WI38 (cell line): ENCODE results near the gene GLUL.
"Not testable (repeated sequence)": the region's sequence is repeated elsewhere in the genome, so short reads cannot be mapped to it uniquely, and the experiment has no call there.

Experiments
- H3K4me3 ChIP-seq: 2 replicates; pipeline ENCODE4 v1.5.1; 2011; ENCODE audit warnings: low read depth, mild to moderate bottlenecking, control low read depth, low read length
- TF ChIP-seq, protein P1 (sequence below): IDR thresholded peaks from 2 replicates; pipeline ENCODE4 v1.5.1; 2012; ENCODE audit warnings: low read depth, mild to moderate bottlenecking, control low read depth, low read length

Gene GLUL

DNA sequence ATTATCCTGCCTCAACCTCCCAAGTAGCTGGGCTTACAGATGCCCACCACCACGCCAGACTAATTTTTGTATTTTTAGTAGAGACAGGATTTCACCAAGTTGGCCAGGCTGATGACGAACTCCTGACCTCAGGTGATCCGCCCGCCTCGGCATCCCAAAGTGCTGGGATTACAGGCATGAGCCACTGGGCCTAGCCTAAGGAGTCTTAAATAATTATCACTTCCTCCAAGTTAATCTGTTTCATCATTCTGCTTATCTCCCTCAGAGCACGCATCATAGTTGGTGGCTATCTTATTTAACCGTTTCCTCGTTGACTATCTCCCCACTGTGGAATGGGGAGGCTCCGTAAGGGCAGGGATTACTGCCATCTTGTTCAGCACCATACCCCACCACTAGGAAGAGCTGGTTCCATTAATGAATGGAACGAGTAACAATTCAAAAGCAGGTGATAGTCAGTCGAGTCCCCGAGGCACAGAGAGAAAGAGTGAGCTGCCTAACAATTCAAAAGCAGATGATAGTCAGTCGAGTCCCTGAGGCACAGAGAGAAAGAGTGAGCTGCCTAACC lies 52.7 kb downstream of the GLUL start:
- TF ChIP-seq, protein P1, sequence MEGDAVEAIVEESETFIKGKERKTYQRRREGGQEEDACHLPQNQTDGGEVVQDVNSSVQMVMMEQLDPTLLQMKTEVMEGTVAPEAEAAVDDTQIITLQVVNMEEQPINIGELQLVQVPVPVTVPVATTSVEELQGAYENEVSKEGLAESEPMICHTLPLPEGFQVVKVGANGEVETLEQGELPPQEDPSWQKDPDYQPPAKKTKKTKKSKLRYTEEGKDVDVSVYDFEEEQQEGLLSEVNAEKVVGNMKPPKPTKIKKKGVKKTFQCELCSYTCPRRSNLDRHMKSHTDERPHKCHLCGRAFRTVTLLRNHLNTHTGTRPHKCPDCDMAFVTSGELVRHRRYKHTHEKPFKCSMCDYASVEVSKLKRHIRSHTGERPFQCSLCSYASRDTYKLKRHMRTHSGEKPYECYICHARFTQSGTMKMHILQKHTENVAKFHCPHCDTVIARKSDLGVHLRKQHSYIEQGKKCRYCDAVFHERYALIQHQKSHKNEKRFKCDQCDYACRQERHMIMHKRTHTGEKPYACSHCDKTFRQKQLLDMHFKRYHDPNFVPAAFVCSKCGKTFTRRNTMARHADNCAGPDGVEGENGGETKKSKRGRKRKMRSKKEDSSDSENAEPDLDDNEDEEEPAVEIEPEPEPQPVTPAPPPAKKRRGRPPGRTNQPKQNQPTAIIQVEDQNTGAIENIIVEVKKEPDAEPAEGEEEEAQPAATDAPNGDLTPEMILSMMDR: no peak
- H3K4me3 ChIP-seq: no peak overlapping the region

DNA sequence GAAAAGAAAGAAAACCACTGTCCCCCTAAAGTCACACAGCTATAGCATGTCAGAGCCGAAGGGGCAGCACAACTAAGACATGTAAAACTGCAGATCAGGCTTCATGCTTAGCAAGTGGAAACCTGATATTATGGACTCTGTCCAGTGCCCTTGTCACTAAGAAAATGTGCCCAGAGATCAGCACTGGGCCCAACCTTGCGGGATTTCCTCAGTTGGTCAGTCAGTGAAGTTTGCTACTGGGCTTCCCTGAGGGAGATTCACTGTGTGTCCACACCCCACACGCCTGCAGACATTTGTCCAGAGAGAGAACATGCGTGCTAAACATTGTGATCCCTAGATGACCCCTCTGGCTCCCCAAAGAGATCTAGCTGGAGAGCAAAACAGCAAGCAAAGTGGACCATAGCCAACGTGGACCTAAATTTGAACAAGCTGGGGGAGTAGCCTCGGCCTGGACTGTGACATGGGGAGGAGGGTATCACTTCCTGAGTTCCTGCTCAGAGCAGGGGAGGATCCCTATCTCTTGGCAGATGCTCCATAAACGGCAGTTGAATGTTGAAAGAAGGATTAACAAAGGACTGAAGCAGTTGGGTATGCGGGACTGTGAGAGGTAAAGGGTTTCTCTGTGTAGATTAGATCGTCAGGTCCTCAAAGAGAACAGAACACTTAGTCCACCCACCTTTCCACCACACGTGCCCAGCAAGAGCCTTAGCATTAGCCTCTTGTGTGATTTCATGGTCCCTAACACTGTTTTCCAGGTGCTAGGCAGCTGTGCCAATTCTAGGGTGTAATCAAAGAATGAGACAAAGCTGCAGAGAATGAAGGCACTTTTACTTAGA lies 53.6 kb downstream of the GLUL start:
- TF ChIP-seq, protein P1: no peak
- H3K4me3 ChIP-seq: no peak overlapping the region

DNA sequence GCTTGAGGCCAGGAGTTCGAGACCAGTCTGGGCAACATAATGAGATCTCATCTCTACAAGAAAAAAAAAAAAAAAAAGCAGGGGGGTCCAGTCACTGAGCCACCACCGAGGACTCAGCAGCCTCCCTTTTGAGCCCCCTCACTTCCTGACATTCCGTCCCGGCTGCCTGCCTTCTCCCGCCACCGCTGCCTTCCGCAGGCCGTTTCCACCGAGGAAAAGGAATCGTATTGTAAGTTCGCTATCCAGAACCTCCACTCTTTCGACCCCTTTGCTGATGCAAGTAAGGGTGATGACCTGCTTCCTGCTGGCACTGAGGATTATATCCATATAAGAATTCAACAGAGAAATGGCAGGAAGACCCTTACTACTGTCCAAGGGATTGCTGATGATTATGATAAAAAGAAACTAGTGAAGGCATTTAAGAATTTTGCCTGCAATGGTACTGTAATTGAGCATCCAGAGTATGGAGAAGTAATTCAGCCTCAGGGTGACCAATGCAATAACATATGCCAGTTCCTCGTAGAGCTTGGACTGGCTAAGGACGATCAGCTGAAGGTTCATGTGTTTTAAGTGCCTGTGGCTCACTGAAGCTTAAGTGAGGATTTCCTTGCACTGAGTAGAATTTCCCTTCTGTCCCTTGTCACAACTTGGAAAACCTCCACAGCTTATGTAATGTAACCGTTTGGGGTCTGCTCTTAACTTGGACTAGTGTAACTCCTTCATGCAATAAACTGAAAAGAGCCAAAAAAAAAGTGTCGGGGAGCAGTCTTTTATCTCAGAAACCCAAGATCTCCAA lies 55.6 kb downstream of the GLUL start:
- TF ChIP-seq, protein P1: no peak
- no peak overlapping the region for H3K4me3 ChIP-seq

DNA sequence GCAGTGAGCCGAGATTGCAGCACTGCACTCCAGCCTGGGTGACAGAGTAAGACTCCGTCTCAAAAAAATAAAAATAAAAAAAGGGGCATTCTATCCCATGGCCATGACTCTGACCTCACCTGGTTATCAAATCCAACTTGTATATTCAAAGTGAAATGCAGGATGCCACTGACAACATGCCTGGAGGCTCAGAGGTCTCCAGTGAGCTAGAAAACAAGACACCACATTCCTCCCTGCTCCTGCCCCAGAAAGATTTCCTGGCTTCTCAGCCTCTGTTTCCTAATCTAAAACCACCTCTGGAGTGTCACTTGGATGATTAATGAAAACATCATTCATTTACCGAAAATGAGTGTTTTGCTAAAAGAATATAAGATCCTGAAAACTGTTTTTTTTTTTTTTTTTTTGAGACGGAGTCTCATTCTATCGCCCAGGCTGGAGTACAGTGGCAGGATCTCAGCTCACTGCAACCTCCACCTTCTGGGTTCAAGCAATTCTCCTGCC lies 58.5 kb downstream of the GLUL start:
- H3K4me3 ChIP-seq: not testable (repeated sequence)

DNA sequence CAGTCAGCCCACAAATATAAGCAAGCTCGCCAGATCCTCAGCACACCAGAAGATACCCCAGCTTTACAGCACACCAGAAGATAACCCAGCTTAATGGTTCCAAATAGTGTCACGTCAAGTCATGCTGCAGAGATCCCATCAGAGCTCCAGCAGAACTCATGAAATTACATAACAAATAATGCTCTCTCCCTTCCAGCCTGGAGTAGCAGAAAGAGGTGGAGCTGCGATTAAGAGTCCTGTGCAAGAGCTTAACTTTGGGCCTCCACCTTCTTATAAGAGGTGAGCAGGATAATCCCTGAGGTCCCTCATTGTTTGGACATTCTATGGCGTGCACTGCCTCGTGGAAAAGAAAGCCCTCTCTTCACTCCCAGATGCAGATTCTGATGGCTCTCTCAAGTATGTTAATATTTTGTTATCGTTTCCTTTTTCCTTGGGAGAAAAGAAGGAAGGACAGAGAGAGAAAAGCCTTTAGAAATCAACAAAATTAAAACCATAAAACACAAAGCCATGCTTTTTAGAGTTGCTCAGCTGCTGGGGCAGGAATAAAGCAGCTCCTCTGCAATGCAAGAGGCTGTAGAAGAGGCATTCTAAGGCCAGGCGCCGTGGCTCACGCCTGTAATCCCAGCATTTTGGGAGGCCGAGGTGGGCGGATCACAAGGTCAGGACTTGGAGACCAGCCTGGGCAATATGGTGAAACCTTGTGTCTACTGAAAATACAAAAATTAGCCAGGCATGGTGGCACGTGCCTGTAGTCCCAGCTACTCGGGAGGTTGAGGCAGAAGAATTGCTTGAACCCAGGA lies 59.1 kb downstream of the GLUL start:
- no peak overlapping the region for H3K4me3 ChIP-seq
- TF ChIP-seq, protein P1: no peak
